HG02870 (cell line): ENCODE data around the gene C20orf144.

Source experiments
- ATAC-seq: cut with Tn5 transposase; IDR thresholded peaks from one replicate; pipeline ENCODE4 v1.9.1; 2021; ENCODE audit warnings: mild to moderate bottlenecking, moderate library complexity; ENCODE audit not compliant: unreplicated experiment

C20orf144 gene

GRCh38 chr20:33676121-33676520 is 14.0 kb downstream of the C20orf144 start:
- ATAC-seq, result no peak

GRCh38 chr20:33676652-33677645 is 14.8 kb downstream of the C20orf144 start:
- ATAC-seq, result no peak

- ATAC-seq, result no peak
These were observed 16.0 kb downstream of the C20orf144 start for GRCh38 chr20:33677991-33678702.

GRCh38 chr20:33679758-33680485 is 17.8 kb downstream of the C20orf144 start:
- peak; percentile 64 for ATAC-seq

GRCh38 chr20:33680686-33681085 is 18.6 kb downstream of the C20orf144 start:
- no peak for ATAC-seq

GRCh38 chr20:33681288-33681687 is 19.2 kb downstream of the C20orf144 start:
- ATAC-seq, result no peak

- no peak for ATAC-seq
These were observed 19.7 kb downstream of the C20orf144 start for GRCh38 chr20:33681728-33682353.

GRCh38 chr20:33684533-33685327 is 22.6 kb downstream of the C20orf144 start:
- ATAC-seq, result no peak

- peak; percentile 39 for ATAC-seq
These were observed 23.4 kb downstream of the C20orf144 start for GRCh38 chr20:33685328-33686099.

GRCh38 chr20:33686100-33686983 is 24.2 kb downstream of the C20orf144 start, which contains the start of gene E2F1:
TSS of gene E2F1 (minus strand) at chr20:33686385. CDS start at chr20:33686264, 121 bp downstream.
- peak; percentile 72 for ATAC-seq

- no peak for ATAC-seq
These were observed 24.8 kb downstream of the C20orf144 start for GRCh38 chr20:33686984-33687366.

GRCh38 chr20:33687370-33687915 is 25.3 kb downstream of the C20orf144 start:
- ATAC-seq, result no peak

- no peak for ATAC-seq
These were observed 26.1 kb downstream of the C20orf144 start for GRCh38 chr20:33687993-33688937.

GRCh38 chr20:33688938-33689424 is 26.9 kb downstream of the C20orf144 start:
- no peak for ATAC-seq

- ATAC-seq, result no peak
These were observed 27.4 kb downstream of the C20orf144 start for GRCh38 chr20:33689493-33689892.

GRCh38 chr20:33689973-33690372 is 27.8 kb downstream of the C20orf144 start:
- ATAC-seq, result no peak
